HG03457 (cell line): Measurements from ENCODE around the gene SYNPO2.
"Not testable (repeated sequence)": the region's sequence is repeated elsewhere in the genome, so short reads cannot be mapped to it uniquely, and the experiment has no call there.

Experiments
- ATAC-seq: cut with Tn5 transposase; IDR thresholded peaks from one replicate; pipeline ENCODE4 v1.9.1; 2021; ENCODE audit warnings: moderate number of reproducible peaks; ENCODE audit not compliant: unreplicated experiment

SYNPO2 gene

DNA sequence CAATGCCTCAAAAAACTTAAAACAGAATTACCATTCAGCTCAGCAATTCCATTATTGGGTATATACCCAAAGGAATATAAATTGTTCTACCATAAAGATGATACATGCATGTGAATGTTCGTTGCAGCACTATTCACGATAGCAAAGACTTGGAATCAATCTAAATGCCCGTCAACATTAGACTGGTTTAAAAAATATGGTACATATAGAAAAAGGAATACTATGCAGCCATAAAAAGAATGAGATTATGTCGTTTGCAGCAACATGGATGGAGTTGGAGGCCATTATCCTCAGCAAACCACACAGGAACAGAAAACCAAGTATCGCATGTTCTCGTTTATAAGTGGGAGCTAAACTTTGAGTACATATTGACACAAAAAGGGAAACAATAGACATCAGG, 10.9 kb upstream of the SYNPO2 start:
- no peak for ATAC-seq

- not testable (repeated sequence) for ATAC-seq
These were observed 10.1 kb upstream of the SYNPO2 start for GRCh38 chr4:118878507-118878906.

- ATAC-seq = no peak
These were observed 9.2 kb upstream of the SYNPO2 start for GRCh38 chr4:118879409-118879808.

GRCh38 chr4:118881512-118882146, 7.0 kb upstream of the SYNPO2 start:
- ATAC-seq = no peak

DNA sequence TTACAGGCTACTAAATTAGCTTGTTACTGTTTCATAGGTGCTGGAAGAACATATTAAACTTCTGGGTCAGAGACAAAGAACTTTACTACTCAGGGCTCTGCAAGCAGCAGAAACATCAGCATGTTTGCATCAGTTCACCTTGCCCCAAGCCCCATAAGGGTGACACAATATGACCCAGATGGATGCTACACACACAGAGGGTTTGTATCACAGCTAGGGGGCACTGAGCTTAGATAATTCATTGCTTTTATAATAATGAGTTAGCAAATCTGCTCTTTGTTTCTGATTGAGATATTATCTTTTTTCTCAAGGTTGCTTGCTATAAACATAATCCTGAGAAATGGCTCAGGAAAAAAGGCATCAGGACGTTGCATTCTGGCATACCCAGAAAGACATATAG, 4.8 kb upstream of the SYNPO2 start:
- no peak for ATAC-seq

DNA sequence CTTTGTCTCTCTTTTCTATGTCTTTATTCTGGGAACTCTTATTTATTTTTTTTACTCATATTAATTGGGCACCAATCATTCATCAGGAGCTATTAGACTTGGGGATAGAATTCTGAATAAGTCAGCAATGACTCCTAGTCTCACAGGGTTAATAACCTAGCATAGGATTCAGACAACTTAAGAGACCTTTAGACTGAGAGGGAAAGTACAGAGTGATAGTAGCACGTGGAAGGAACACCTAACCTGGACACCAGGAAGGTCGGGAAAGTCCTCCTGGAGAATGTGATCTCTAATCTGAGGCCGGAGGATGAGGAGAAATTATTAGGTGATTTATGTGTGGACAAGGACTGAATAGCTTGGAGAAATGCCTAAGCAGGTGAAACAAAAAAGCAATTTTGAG, 3.9 kb upstream of the SYNPO2 start:
- no peak for ATAC-seq

DNA sequence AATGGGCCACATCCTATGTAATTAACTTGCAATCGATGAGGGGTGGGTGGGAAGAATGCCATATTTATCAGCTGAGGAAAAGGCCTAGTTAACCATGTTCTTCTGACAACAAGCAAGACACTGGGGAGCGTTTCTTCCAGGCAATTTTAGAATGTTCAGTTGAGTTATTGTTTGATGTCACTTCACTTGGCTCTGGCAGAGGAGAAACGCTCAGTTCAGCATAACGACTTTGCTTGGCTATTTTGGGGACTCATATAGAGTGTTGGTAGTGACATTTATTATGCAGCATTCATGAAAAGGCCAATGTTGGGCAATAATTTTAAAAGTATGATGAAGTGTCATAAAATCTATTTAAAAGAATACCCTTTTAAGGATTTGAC, 648 bp downstream of the SYNPO2 start:
- no peak for ATAC-seq

- ATAC-seq = no peak
These were observed 5.4 kb downstream of the SYNPO2 start for GRCh38 chr4:118894034-118894433.

DNA sequence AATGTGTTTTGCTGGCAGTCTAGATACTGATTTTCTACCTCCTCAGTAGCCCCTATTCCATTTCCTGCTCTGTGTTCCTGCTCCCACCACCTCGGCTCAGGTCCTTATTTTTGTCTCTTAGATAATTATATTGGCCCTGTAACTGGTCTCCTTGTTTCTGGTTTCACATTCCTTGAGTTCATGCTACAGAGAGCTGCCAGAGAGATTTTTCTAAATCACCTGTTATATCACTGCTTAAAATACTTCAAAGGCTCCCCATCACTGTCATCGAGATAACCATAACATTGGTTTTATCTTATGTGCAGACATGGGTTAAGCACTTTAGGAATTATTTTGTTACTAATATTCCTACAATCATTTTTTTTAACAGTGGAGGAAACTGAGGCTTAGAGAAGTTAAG, 9.6 kb downstream of the SYNPO2 start:
- no peak for ATAC-seq

DNA sequence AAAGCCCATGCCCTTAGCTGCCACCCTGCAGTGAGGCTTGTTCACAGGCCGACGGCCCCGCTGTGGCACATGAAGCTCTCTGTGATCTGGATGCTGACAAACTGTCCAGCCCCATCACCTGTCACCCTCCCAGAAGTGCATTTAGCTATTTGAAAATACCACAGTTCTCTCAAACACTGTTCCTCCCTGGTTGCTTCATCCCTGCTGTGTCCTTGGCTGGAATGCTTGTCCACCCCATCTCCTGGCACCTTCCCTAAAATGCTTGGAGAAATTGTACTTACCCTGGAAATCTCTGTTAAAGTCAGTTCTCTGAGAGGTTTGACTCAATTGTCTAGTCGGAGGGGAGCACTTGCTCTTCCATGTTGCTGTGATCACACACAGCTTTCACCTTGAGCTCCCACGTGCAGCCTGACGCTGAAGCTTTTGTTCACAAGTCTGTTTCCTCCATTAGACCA, 10.1 kb downstream of the SYNPO2 start:
- no peak for ATAC-seq

DNA sequence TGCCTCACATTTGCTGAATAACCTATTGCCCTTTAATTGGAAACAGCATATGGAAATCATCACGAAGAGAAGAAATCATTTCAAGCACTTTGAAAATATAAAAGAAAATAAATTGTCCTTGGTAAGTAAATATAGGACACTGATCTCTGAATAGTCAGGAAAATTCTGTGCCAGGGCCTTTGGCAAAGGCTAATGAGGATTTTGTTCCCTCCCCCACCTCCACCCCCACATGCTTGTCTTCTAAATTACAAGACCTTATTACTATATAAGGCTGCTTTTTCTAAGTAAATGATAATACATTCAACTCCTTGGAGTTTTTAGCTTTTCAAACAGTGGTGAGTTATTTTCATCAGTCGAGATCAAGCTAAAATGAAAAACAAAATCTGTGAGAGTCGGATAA, 15.8 kb downstream of the SYNPO2 start:
- ATAC-seq = no peak

DNA sequence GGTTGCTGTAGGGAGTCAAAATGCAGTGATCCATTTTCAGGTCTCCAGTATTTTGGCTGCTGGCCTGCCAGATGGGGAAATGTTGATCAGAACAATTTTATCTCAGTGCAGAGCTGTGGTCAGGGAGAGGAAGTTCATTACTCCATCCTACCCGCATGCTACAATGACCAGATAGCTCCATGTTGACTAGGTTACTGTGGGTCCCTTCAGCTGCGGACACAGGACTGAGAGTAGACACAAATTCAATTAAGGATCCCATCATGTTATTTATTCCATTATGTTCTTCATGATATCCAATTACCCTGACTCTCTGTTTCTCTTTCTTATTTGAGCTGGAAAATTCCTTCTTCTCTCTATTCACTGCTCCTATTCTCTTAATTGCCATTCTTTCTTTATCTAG, 16.3 kb downstream of the SYNPO2 start:
- ATAC-seq = no peak

GRCh38 chr4:118905566-118905965, 16.9 kb downstream of the SYNPO2 start:
- no peak for ATAC-seq

DNA sequence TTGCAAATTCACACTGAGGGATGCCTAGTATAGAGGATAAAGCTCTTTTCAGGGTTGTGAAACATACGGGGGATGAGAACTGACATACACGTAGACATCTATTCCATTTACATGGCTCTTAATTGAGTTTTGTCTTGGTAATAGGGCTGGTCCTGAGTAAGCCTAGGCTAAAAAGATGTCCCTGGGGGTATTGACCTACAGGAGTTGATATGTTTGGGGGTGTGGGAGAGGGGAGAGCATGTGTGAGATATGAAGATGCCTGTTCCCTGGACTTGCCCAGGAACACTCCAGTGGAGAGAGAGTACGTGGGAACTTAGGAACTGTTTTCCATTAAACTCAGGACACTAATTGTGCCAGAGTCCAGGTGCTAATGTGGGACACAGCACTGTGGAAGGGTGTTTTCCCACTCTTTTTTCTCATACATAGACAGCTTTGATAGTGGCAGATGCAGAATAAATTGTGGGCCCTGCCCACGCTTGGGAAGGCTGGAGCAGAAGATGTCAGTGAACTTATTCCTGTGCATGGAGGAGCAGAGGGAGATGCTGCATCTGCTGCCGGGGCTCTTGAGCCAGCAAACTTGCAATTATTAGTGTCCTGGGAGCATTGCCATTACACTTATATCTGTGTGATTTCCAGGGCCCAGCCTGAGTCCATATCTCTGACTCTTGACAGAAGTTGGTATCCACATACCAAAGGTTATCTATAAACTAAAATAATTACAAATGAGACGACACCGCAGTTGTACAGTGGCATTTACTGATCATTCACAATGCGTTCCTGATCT, 20.7 kb downstream of the SYNPO2 start:
- no peak for ATAC-seq

- no peak for ATAC-seq
These were observed 21.6 kb downstream of the SYNPO2 start for GRCh38 chr4:118910221-118910620.

GRCh38 chr4:118911238-118911703, 22.6 kb downstream of the SYNPO2 start:
- no peak for ATAC-seq

DNA sequence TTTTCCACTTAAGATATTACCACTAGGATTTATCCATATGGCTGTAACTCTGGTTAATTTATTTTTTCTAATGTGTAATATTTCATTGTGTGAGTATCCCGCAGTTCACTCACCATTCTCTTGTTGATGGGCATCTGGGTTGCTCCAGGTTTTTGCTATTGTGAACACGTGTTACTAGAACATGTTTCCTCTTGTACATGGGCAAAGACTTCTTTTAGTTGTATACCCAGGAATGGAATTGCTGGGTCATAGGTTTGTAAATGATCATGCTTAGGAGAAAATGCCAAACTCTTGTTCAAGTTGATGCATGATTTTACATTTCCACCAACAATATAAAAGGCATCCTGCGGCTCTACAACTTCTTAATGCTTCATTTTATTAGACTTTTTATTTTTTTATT, 26.8 kb downstream of the SYNPO2 start:
- no peak for ATAC-seq

- ATAC-seq = no peak
These were observed 28.1 kb downstream of the SYNPO2 start for GRCh38 chr4:118916691-118917289.

GRCh38 chr4:118917582-118917981, 28.9 kb downstream of the SYNPO2 start:
- no peak for ATAC-seq

DNA sequence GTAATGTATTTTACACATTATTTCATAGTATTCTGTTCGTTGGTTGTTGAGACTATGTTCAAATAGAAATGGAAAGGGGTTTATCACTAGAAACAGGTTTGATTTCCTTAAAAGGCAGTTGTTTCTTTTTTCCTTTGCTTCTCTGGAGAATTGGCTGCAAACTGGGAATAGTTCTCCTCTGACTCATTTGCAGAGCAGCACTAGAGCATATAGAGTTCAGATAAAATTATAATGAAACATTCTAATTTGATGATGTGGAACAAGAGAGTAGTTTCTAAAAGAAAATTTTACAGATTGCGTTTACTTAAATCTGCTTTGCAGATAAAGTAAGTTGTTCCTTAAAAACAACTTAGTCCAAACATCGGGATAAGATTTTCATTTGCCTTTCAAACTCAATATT, 29.7 kb downstream of the SYNPO2 start:
- ATAC-seq = no peak

GRCh38 chr4:118920247-118920646, 31.6 kb downstream of the SYNPO2 start:
- no peak for ATAC-seq

DNA sequence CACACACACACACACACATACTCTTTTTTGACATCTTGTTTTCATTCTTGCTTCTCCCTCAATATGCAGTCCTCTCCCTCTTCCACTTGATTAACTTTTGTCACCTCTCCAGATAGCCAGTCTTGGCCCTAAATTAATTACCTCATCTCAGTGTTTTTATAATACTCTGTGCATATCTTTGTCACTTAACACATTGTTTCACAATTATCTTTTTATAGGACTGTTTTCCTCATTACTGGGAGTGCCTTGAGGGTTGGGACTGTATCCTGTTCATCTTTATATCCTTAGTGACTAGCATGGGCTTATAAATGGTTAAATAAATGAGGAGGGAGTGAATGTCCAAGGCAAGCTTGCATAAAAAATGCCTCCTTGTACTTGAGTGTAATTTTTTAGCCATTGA, 33.1 kb downstream of the SYNPO2 start:
- no peak for ATAC-seq
